Neuronal stem cell (in vitro differentiated cells): ENCODE results near the gene KLK12.

Source experiments
- DNase-seq: peaks from one replicate; pipeline ENCODE4 v3.0.0-alpha.2; 2013; ENCODE audit warnings: low spot score
- H2AFZ ChIP-seq: one replicate; pipeline ENCODE4 v1.6.1; 2013; ENCODE audit warnings: mild to moderate bottlenecking, low read length, inconsistent platforms
- H2AK5ac ChIP-seq: 2 replicates; pipeline ENCODE4 v1.6.1; 2013; ENCODE audit warnings: low read depth, mild to moderate bottlenecking, inconsistent platforms, low read length, moderate library complexity, mixed read lengths
- H2BK120ac ChIP-seq: 2 replicates; pipeline ENCODE4 v1.6.1; 2013; ENCODE audit warnings: low read depth, mild to moderate bottlenecking, inconsistent platforms, low read length, moderate library complexity, mixed read lengths
- H2BK12ac ChIP-seq: one replicate; pipeline ENCODE4 v1.6.1; 2013; ENCODE audit warnings: low read length, inconsistent platforms
- H2BK15ac ChIP-seq: 2 replicates; pipeline ENCODE4 v1.6.1; 2013; ENCODE audit warnings: mild to moderate bottlenecking, low read length, inconsistent platforms, mixed read lengths
- H2BK5ac ChIP-seq: one replicate; pipeline ENCODE4 v1.6.1; 2013; ENCODE audit warnings: inconsistent platforms, mild to moderate bottlenecking, low read length, moderate library complexity
- H3K14ac ChIP-seq: one replicate; pipeline ENCODE4 v1.6.1; 2013; ENCODE audit warnings: low read length, inconsistent platforms
- H3K18ac ChIP-seq: 2 replicates; pipeline ENCODE4 v1.6.1; 2013; ENCODE audit warnings: low read length, inconsistent platforms
- H3K23ac ChIP-seq: 2 replicates; pipeline ENCODE4 v1.6.1; 2013; ENCODE audit warnings: low read depth, mild to moderate bottlenecking, mixed read lengths, low read length, inconsistent platforms; ENCODE audit not compliant: poor library complexity
- H3K27ac ChIP-seq: replicated peaks from 3 replicates; pipeline ENCODE4 v1.5.1; 2013; ENCODE audit warnings: low read length, inconsistent platforms
- H3K27me3 ChIP-seq, 3 experiments: 2 replicates each; pipeline ENCODE4 v1.6.1; 2013; ENCODE audit warnings: low read length in 3 of 3, mild to moderate bottlenecking in 2 of 3, inconsistent platforms in 1 of 3, low read depth in 1 of 3, mixed read lengths in 1 of 3, moderate library complexity in 1 of 3; ENCODE audit not compliant: control insufficient read depth in 3 of 3, insufficient read depth in 3 of 3
- H3K36me3 ChIP-seq, 2 donors: replicated peaks in 1 of 2; 2 replicates each; pipeline ENCODE4 v1.6.1; 2013; ENCODE audit warnings: low read length in 2 of 2; ENCODE audit not compliant: control insufficient read depth in 2 of 2, insufficient read depth in 2 of 2
- H3K4ac ChIP-seq: 2 replicates; pipeline ENCODE4 v1.6.1; 2013; ENCODE audit warnings: inconsistent platforms, mild to moderate bottlenecking, low read length, moderate library complexity
- H3K4me1 ChIP-seq, 2 donors: 1 replicate in 1 of 2; 2 replicates in 1 of 2; pipeline ENCODE4 v1.6.1; 2013; ENCODE audit warnings: low read length in 2 of 2, low read depth in 1 of 2; ENCODE audit not compliant: control insufficient read depth in 2 of 2, insufficient read depth in 1 of 2
- H3K4me2 ChIP-seq: one replicate; pipeline ENCODE4 v1.6.1; 2013; ENCODE audit warnings: mild to moderate bottlenecking, low read length, inconsistent platforms; ENCODE audit not compliant: insufficient read depth, poor library complexity, severe bottlenecking
- H3K4me3 ChIP-seq, 2 donors: 2 replicates each; pipeline ENCODE4 v1.5.1; 2013; ENCODE audit warnings: low read length in 2 of 2, mild to moderate bottlenecking in 2 of 2, inconsistent platforms in 1 of 2, moderate library complexity in 1 of 2
- H3K79me1 ChIP-seq: one replicate; pipeline ENCODE4 v1.6.1; 2013; ENCODE audit warnings: low read depth, mild to moderate bottlenecking, inconsistent platforms, low read length, moderate library complexity
- H3K9ac ChIP-seq: one replicate; pipeline ENCODE4 v1.6.1; 2013; ENCODE audit warnings: mild to moderate bottlenecking, low read depth, low read length, inconsistent platforms; ENCODE audit not compliant: poor library complexity
- H3K9me3 ChIP-seq, 2 donors: replicated peaks in 1 of 2; 2 replicates each; pipeline versions ENCODE3 to v1.6.1; 2013; ENCODE audit warnings: low read length in 2 of 2, mild to moderate bottlenecking in 2 of 2, inconsistent platforms in 1 of 2, low read depth in 1 of 2, mixed read lengths in 1 of 2, moderate library complexity in 1 of 2; ENCODE audit not compliant: control insufficient read depth in 2 of 2, insufficient read depth in 1 of 2
- H4K8ac ChIP-seq: one replicate; pipeline ENCODE4 v1.6.1; 2013; ENCODE audit warnings: low read depth, mild to moderate bottlenecking, inconsistent platforms, low read length, moderate library complexity
- H4K91ac ChIP-seq: one replicate; pipeline ENCODE4 v1.6.1; 2013; ENCODE audit warnings: low read length, low read depth, mild to moderate bottlenecking, inconsistent platforms; ENCODE audit not compliant: poor library complexity
- WGBS, 2 donors: extraction: QIAGEN DNeasy Blood & Tissue Kit; methylation state at CpG; one replicate each; pipeline ENCODE4 v1.1.7; 2013; ENCODE audit warnings: missing lambda C conversion rate in 2 of 2, mixed read lengths in 1 of 2; ENCODE audit not compliant: insufficient read length in 2 of 2, insufficient replicate concordance in 1 of 2; ENCODE audit errors: extremely low coverage in 2 of 2; 5-methylcytosine and 5-hydroxymethylcytosine counted together

KLK12 gene

DNA sequence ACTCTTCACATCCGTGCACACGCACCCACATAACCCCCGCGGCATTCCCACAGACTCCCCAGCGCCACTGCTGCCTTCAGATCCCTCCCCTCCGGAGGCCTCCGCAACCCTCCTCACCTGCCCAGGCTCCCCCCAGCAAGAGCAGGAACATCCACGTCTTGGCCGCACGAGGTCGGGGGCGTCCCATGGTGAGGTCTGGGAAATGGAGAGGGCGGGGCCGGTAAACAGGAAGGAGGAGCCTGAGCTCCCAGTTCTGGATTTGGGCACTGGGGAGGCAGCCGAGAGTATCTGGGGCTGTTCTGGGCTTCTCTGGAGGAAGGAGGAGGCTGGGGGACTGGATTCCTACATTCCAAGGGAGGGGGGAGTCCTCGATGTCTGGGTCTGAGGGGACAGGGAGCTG, 33.8 kb downstream of the KLK12 start:
- H3K79me1 ChIP-seq, result no peaks in the 10 kb centered on the region
- H2BK12ac ChIP-seq, result peak overlapping the region; percentile 91
- no peak overlapping the region for H3K4me3 ChIP-seq
- H3K4me1 ChIP-seq, result peaks cover 0 to 8% of the 10 kb centered on the region in 2 donors
- no peak overlapping the region for H3K9ac ChIP-seq
- H2BK15ac ChIP-seq, result peak overlapping the region; percentile 60
- no peak for DNase-seq
- H3K4me2 ChIP-seq, result peak overlapping the region; percentile 30
- H3K27me3 ChIP-seq, result peaks cover 0 to 5% (median 0%) of the 10 kb centered on the region in 3 experiments
- H4K8ac ChIP-seq, result peak overlapping the region; percentile 92
- H2AK5ac ChIP-seq, result peak overlapping the region; percentile 90
- peak overlapping the region; percentile 15 for H4K91ac ChIP-seq
- H2AFZ ChIP-seq, result no peak overlapping the region
- H3K23ac ChIP-seq, result no peak overlapping the region
- H3K27ac ChIP-seq, result no peak overlapping the region
- no peaks in the 10 kb centered on the region for H3K36me3 ChIP-seq
- H2BK5ac ChIP-seq, result no peak overlapping the region
- peak overlapping the region; percentile 1 for H3K18ac ChIP-seq
- H3K9me3 ChIP-seq, result no peaks in the 10 kb centered on the region
- no peak overlapping the region for H3K14ac ChIP-seq
- peak overlapping the region; percentile 90 for H2BK120ac ChIP-seq
- WGBS, 2 donors, result no CpG with 5 or more reads among the region's 16 CpGs
- H3K4ac ChIP-seq, result no peak overlapping the region

DNA sequence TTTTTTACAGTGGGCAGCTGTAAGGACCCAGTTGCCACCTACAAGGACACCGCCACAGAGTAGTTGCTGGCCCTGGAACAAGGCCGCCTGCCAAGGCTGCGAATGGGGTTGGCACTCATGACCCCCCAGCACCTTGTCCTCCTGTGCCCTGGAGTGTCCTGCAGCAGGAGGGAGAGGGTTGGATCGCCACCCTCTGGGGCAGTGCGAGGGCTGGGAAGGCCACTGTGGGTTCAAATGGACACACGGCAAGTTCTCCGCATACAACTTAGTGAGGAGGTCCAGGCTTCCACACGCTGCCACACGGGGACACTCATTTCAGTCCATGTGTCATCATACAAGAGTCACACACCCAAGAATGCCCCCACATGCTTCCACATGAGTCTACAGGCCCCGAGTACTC, 34.4 kb downstream of the KLK12 start:
- peaks cover 0 to 8% of the 10 kb centered on the region in 2 donors for H3K4me1 ChIP-seq
- DNase-seq, result no peak
- no peaks in the 10 kb centered on the region for H3K9me3 ChIP-seq
- H2AK5ac ChIP-seq, result peak overlapping the region; percentile 90
- H3K4me2 ChIP-seq, result no peak overlapping the region
- no peaks in the 10 kb centered on the region for H3K79me1 ChIP-seq
- H2BK120ac ChIP-seq, result peak overlapping the region; percentile 90
- no peak overlapping the region for H3K4me3 ChIP-seq
- H4K91ac ChIP-seq, result no peak overlapping the region
- H3K14ac ChIP-seq, result no peak overlapping the region
- no peak overlapping the region for H3K9ac ChIP-seq
- peak overlapping the region; percentile 60 for H2BK15ac ChIP-seq
- WGBS, 2 donors, result no CpG with 5 or more reads among the region's 10 CpGs
- no peak overlapping the region for H3K23ac ChIP-seq
- no peak overlapping the region for H2BK5ac ChIP-seq
- no peak overlapping the region for H2AFZ ChIP-seq
- no peaks in the 10 kb centered on the region for H3K36me3 ChIP-seq
- peak overlapping the region; percentile 91 for H2BK12ac ChIP-seq
- H3K4ac ChIP-seq, result no peak overlapping the region
- no peak overlapping the region for H4K8ac ChIP-seq
- peaks cover 0 to 5% (median 0%) of the 10 kb centered on the region in 3 experiments for H3K27me3 ChIP-seq
- H3K18ac ChIP-seq, result peak overlapping the region; percentile 1
- no peak overlapping the region for H3K27ac ChIP-seq

- H3K9ac ChIP-seq, result no peak overlapping the region
- no peaks in the 10 kb centered on the region for H3K9me3 ChIP-seq
- WGBS, 2 donors, result no CpG with 5 or more reads among the region's 4 CpGs
These were observed 36.1 kb downstream of the KLK12 start for GRCh38 chr19:50998686-50999085.

DNA sequence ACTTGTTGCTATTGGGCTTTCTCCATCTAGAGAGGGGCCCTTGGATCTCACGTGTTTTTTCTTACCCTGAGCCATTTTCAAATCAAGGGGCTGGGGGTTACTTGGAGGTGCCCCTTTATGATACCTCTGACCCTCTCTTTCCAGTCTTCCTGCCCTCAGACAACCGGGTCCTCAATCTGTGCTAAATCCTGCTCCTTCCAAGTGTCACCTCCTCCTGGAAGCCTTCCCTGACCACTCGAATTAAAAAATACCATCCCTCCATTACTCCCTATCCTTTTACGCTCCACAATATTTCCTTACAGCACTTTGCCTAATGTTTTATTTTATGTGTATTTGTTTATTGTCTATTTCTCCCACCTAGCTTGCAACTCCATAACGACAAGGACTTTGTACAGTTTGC, 36.7 kb downstream of the KLK12 start:
- Histone ChIP-seq H2BK12ac (no peak overlapping the region), H3K36me3 (no peaks in the 10 kb centered on the region), H2BK15ac (no peak overlapping the region), H2AK5ac (no peak overlapping the region), H3K27ac (no peak overlapping the region), H3K4me1 (peaks cover 0 to 8% of the 10 kb centered on the region in 2 donors), H2BK120ac (no peak overlapping the region), H3K23ac (no peak overlapping the region), H3K4ac (no peak overlapping the region), H3K14ac (no peak overlapping the region), H3K9ac (no peak overlapping the region), H4K8ac (no peak overlapping the region), H3K27me3 (peaks cover 0 to 3% (median 0%) of the 10 kb centered on the region in 3 experiments), H2BK5ac (no peak overlapping the region), H4K91ac (no peak overlapping the region), H2AFZ (no peak overlapping the region), H3K4me3 (no peak overlapping the region), H3K79me1 (no peaks in the 10 kb centered on the region), H3K9me3 (no peaks in the 10 kb centered on the region), H3K18ac (no peak overlapping the region), H3K4me2 (no peak overlapping the region)
- WGBS, 2 donors, result 100% methylated on average over 1 to 2 of the region's 5 CpGs
- no peak for DNase-seq

More at GRCh38 chr19:50998686-50999085, 36.1 kb downstream of the KLK12 start:
- Histone ChIP-seq H3K27me3 (peaks cover 0 to 3% (median 0%) of the 10 kb centered on the region in 3 experiments), H3K4me1 (peaks cover 0 to 8% of the 10 kb centered on the region in 2 donors), H3K14ac (no peak overlapping the region), H3K4me3 (no peak overlapping the region), H4K91ac (no peak overlapping the region), H2BK15ac (no peak overlapping the region), H3K27ac (no peak overlapping the region), H4K8ac (no peak overlapping the region), H3K18ac (no peak overlapping the region), H2BK12ac (no peak overlapping the region), H3K4me2 (no peak overlapping the region), H3K23ac (no peak overlapping the region), H2BK5ac (no peak overlapping the region), H2AK5ac (no peak overlapping the region), H3K36me3 (no peaks in the 10 kb centered on the region), H2BK120ac (no peak overlapping the region), H3K4ac (no peak overlapping the region), H3K79me1 (no peaks in the 10 kb centered on the region), H2AFZ (no peak overlapping the region)
- no peak for DNase-seq
